Choroid plexus epithelial cell (primary cell): ENCODE measurements around the gene HEPHL1.

Experiments
- DNase-seq: peaks from one replicate; pipeline ENCODE4 v3.0.0-alpha.2; 2010; ENCODE audit warnings: low read depth
- H3K4me3 ChIP-seq: 2 replicates; pipeline ENCODE4 v1.5.1; 2011; ENCODE audit warnings: low read depth, mild to moderate bottlenecking, control low read depth, low read length, moderate library complexity
- CTCF ChIP-seq: conservative IDR thresholded peaks from 2 replicates; pipeline ENCODE4 v1.5.1; 2011; ENCODE audit warnings: low read depth, mild to moderate bottlenecking, control low read depth, inconsistent platforms, low read length, moderate library complexity

HEPHL1 gene

DNA sequence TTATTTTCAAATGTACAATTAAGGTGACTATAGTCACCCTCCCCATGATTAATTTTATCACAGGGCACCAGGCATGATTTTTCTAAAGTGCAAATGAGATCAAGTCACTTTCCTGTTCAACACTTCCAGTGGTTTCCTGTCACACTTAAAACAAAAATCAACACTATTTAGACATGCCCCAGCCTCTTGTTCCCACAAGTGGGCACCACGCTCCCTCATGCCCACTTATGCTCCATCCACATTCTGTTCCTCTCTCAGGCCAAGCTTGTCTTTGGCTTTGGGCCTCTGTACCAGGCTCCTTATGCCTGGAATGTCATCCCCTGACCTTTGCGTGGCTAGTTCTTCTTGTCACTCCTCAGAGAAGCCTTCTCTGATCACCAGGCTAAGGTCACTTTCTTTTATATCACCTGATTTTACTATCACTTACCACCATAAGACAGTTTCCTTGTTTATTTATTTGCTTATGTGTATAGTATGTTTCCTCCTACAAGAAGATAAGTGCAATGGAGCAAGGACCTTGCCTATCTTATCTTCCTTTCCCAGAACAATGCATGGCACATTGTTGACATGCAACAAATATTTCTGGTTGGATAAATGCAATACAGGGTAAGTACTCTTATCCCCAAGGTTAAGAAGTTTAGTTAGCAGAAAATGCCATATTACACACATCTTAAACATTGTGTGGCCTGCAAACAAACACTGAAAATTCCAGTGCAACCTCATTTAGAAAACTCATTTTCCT is 56.6 kb downstream of the HEPHL1 start:
- DNase-seq = no peak
- H3K4me3 ChIP-seq = no peak overlapping the region
- no peak for TF ChIP-seq CTCF

DNA sequence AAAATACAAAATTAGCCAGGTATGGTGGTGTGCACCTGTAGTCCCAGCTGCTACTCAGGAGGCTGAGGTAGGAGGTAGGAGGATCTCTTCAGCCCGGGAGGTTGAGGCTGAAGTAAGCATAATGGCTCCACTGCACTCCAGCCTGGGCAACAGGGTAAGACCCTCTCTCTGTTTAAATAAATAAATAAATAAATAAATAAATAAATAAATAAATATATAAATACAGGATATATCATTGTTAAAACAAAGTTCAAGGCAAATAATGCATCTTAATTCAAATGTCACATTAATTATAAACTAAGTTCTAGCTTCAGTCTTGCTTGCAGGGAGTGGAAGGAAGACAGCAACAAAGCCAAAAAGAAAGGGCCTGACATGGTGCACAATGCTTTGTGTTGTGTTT is 63.0 kb downstream of the HEPHL1 start:
- DNase-seq = no peak
- no peak for TF ChIP-seq CTCF

DNA sequence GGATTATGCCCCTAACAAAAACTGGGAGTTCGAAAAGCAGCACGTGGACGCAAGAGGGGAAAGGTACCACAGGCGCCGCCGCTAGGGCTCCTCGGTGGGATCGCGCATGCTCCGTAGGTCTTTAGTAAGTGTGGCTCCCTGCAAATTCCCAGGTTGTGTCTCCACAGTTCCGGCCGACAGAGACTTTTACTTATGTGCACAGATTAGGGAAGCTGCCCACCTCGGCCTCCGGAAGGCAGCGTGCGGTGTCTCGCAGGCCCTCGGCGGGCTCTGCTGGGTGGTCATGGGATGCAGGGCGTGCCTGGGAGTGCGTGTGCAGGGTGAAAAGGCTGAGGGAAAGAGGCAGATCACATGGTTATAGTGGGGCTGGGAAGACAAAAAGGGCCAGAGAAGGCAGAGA is 67.8 kb downstream of the HEPHL1 start:
- no peak for TF ChIP-seq CTCF
- no peak for DNase-seq
- no peak overlapping the region for H3K4me3 ChIP-seq

More for the DNA sequence above, 63.0 kb downstream of the HEPHL1 start:
- H3K4me3 ChIP-seq = no peak overlapping the region

- DNase-seq = no peak
- no peak for TF ChIP-seq CTCF
These were observed 68.2 kb downstream of the HEPHL1 start for GRCh38 chr11:94089341-94089740.

GRCh38 chr11:94090401-94090800 is 69.2 kb downstream of the HEPHL1 start:
- no peak for DNase-seq
- no peak for TF ChIP-seq CTCF
- no peak overlapping the region for H3K4me3 ChIP-seq

More at GRCh38 chr11:94089341-94089740, 68.2 kb downstream of the HEPHL1 start:
- no peak overlapping the region for H3K4me3 ChIP-seq

GRCh38 chr11:94091091-94091490 is 69.9 kb downstream of the HEPHL1 start:
- DNase-seq = no peak
- no peak for TF ChIP-seq CTCF
- no peak overlapping the region for H3K4me3 ChIP-seq

DNA sequence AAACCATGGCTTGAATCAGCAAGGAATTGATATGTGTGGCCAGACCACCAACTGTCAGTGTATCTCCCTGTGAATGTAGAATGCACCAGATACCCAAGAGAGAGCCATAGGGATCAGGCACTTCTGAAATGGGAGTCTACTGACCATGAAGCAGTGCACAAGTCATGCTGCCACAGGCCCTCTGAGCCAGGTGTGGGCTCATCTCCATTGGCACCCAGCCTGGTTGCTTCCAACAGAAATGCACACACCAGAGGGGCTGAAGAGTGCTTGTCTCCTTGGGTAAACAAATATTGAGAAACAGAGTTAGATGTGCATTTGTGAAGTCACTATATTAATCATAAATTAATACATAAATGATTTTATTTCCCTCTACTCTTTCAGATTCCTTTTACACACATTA is 79.1 kb downstream of the HEPHL1 start:
- no peak for TF ChIP-seq CTCF
- DNase-seq = no peak
- no peak overlapping the region for H3K4me3 ChIP-seq
